Karpas-422 (cell line): ENCODE data around the gene TRIP6. TPM values are rescaled to one million over a fixed set of nuclear protein-coding genes. Genes with fewer than 3 reads are reported as not detected.

Experiments used
- DNase-seq: peaks from one replicate; pipeline ENCODE4 v3.0.0-alpha.2; 2015
- H2AFZ ChIP-seq: fragments of 200-600 bp; sonication (generic); 2 replicates; pipeline ENCODE4 v1.6.1; 2014; ENCODE audit warnings: antibody characterized with exemption, low read length, mixed read lengths
- H3K27ac ChIP-seq: fragments of 200-600 bp; sonication (generic); 2 replicates; pipeline ENCODE4 v1.5.1; 2014; ENCODE audit warnings: mild to moderate bottlenecking, low read length, moderate library complexity
- H3K27me3 ChIP-seq: fragments of 200-600 bp; sonication (generic); 2 replicates; pipeline ENCODE4 v1.6.1; 2014; ENCODE audit warnings: low read length, mixed read lengths
- H3K36me3 ChIP-seq: fragments of 200-600 bp; sonication (generic); 2 replicates; pipeline ENCODE4 v1.6.1; 2014; ENCODE audit warnings: low read length, mixed read lengths; ENCODE audit not compliant: insufficient read depth
- H3K4me1 ChIP-seq: fragments of 200-600 bp; sonication (generic); 2 replicates; pipeline ENCODE4 v1.6.1; 2014; ENCODE audit warnings: mild to moderate bottlenecking, low read length, mixed read lengths
- H3K4me2 ChIP-seq: fragments of 200-600 bp; sonication (generic); 2 replicates; pipeline ENCODE4 v1.6.1; 2014; ENCODE audit warnings: low read length, low read depth, mild to moderate bottlenecking; ENCODE audit not compliant: poor library complexity, severe bottlenecking
- H3K4me3 ChIP-seq: fragments of 200-600 bp; sonication (generic); 2 replicates; pipeline ENCODE4 v1.5.1; 2014; ENCODE audit warnings: mild to moderate bottlenecking, antibody characterized with exemption, low read length, mixed read lengths
- H3K79me2 ChIP-seq: fragments of 200-600 bp; sonication (generic); 2 replicates; pipeline ENCODE4 v1.6.1; 2014; ENCODE audit warnings: mild to moderate bottlenecking, low read length, mixed read lengths
- H3K9ac ChIP-seq: fragments of 200-600 bp; sonication (generic); 2 replicates; pipeline ENCODE4 v1.6.0; 2014; ENCODE audit warnings: low read length
- H3K9me2 ChIP-seq: fragments of 200-600 bp; sonication (generic), shearing (Covaris generic); replicated peaks from 2 replicates; pipeline ENCODE4 v1.6.0; 2014; ENCODE audit warnings: mild to moderate bottlenecking, low read length, moderate library complexity; ENCODE audit not compliant: insufficient read depth
- H3K9me3 ChIP-seq: fragments of 300-700, 200-600 bp; sonication (generic); 2 replicates; pipeline ENCODE4 v1.6.1; 2014; ENCODE audit warnings: low read length, mixed read lengths
- H4K20me1 ChIP-seq: fragments of 200-600 bp; sonication (generic); 2 replicates; pipeline ENCODE4 v1.6.1; 2014; ENCODE audit warnings: mild to moderate bottlenecking, antibody characterized with exemption, low read length, low read depth; ENCODE audit not compliant: insufficient read depth
- total RNA-seq: library from RNA; depleted of rRNA; stranded (reverse); fragments of >200 nt; shearing (Covaris generic); gene quantifications from 2 replicates; pipeline ENCODE4 v1.2.3, GENCODE V29; 2014; ENCODE audit warnings: low replicate concordance

The TRIP6 gene
- total RNA-seq, 1 experiment from 2014 or later, result 19.5 TPM

- no peak overlapping the region for H3K9ac ChIP-seq
- H4K20me1 ChIP-seq, result peaks cover 55% of the 10 kb centered on the region
- peaks cover 53% of the 10 kb centered on the region for H3K79me2 ChIP-seq
Observed at GRCh38 chr7:100881136-100881535, 13.9 kb downstream of the TRIP6 start.

DNA sequence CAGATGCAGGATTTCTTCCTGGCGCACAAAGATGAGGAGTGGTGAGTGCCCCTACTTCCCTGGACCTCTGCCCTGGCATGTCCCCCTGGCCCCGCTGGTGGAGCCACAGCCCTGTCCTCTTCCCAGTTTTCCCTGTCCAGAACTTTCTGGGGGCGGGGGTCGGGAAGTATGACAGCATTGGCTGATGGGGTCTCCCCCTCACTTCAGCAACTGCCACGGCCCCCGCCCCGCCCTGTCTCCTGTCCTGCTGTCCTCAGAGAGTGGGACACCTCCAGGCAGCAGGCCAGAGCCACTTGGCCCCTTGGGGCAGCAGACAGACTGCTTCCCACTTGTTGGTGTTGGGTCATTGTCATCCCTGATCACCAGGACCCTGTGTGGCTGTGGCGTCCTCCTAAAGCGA, 15.0 kb downstream of the TRIP6 start:
- DNase-seq, result no peak
- Histone ChIP-seq H3K4me3 (no peak overlapping the region), H3K4me2 (no peak overlapping the region), H3K9me2 (no peaks in the 10 kb centered on the region), H3K9ac (no peak overlapping the region), H3K27ac (no peak overlapping the region), H4K20me1 (peaks cover 44% of the 10 kb centered on the region), H3K79me2 (peaks cover 42% of the 10 kb centered on the region), H3K36me3 (peaks cover 44% of the 10 kb centered on the region; the same call in 1 of the 2 replicates), H3K9me3 (no peaks in the 10 kb centered on the region), H3K27me3 (no peaks in the 10 kb centered on the region), H3K4me1 (peaks cover 23% of the 10 kb centered on the region), H2AFZ (no peak overlapping the region)

More at GRCh38 chr7:100881136-100881535, 13.9 kb downstream of the TRIP6 start:
- peaks cover 43% of the 10 kb centered on the region for H3K36me3 ChIP-seq
- H3K27me3 ChIP-seq, result no peaks in the 10 kb centered on the region
- no peak overlapping the region for H2AFZ ChIP-seq
- H3K4me2 ChIP-seq, result no peak overlapping the region
- H3K4me3 ChIP-seq, result no peak overlapping the region
- H3K9me2 ChIP-seq, result no peaks in the 10 kb centered on the region
- H3K9me3 ChIP-seq, result no peaks in the 10 kb centered on the region
- H3K27ac ChIP-seq, result no peak overlapping the region
- no peak for DNase-seq
- peaks cover 21% of the 10 kb centered on the region for H3K4me1 ChIP-seq

- H3K9me3 ChIP-seq, result no peaks in the 10 kb centered on the region
- no peak overlapping the region for H3K27ac ChIP-seq
- no peaks in the 10 kb centered on the region for H3K27me3 ChIP-seq
- H3K4me3 ChIP-seq, result no peak overlapping the region
- H2AFZ ChIP-seq, result no peak overlapping the region
- no peak overlapping the region for H3K9ac ChIP-seq
- H3K36me3 ChIP-seq, result peaks cover 42% of the 10 kb centered on the region
- H4K20me1 ChIP-seq, result peaks cover 39% of the 10 kb centered on the region
- H3K79me2 ChIP-seq, result peaks cover 36% of the 10 kb centered on the region
- no peak for DNase-seq
- H3K4me2 ChIP-seq, result no peak overlapping the region
- H3K9me2 ChIP-seq, result no peaks in the 10 kb centered on the region
- H3K4me1 ChIP-seq, result peaks cover 25% of the 10 kb centered on the region
Observed at GRCh38 chr7:100882785-100883526, 15.8 kb downstream of the TRIP6 start.

- no peak overlapping the region for H3K4me2 ChIP-seq
- peaks cover 33% of the 10 kb centered on the region for H3K4me1 ChIP-seq
- DNase-seq, result peak; percentile 37
- no peaks in the 10 kb centered on the region for H3K9me3 ChIP-seq
- H2AFZ ChIP-seq, result no peak overlapping the region
- H4K20me1 ChIP-seq, result peaks cover 22% of the 10 kb centered on the region
- no peak overlapping the region for H3K27ac ChIP-seq
- peaks cover 32% of the 10 kb centered on the region for H3K79me2 ChIP-seq
- no peak overlapping the region for H3K4me3 ChIP-seq
- peaks cover 32% of the 10 kb centered on the region for H3K36me3 ChIP-seq
- no peaks in the 10 kb centered on the region for H3K9me2 ChIP-seq
- H3K27me3 ChIP-seq, result no peaks in the 10 kb centered on the region
- no peak overlapping the region for H3K9ac ChIP-seq
Observed at GRCh38 chr7:100884736-100885439, 17.7 kb downstream of the TRIP6 start.

DNA sequence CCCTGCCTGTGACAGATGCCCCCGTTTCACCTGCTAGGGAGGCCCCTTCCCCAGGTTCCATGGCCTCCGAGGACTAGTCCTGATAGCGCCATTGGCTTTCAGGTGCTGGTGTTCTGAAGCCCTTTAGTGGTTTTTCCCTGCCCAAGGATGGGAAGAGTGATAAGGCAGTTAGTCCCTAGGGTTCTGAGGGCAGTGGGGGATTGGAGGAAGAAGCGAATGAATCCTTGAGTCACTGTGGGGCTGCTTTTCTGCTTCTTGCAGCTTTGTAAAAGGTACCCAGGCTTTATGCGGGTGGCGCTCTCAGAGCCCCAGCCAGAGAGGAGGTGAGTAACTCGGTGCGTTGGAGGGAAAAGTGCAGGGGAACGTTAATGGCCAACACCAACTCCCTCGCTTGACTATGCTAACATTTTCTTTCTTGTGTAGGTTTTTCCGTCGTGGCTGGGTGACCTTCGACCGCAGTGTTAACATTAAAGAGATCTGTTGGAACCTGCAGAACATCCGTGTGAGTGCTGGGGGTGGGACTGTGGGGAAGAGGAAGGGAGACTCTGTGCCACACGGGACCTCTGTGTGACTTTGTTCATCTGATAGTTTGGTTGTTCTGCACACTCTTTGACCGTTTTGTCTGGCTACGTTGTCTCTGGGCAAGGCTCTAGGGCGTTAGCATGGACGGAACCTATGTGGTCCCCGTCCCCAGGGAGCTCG, 18.4 kb downstream of the TRIP6 start:
- no peak overlapping the region for H3K27ac ChIP-seq
- DNase-seq, result peak; percentile 41
- H3K36me3 ChIP-seq, result peaks cover 30% of the 10 kb centered on the region

DNA sequence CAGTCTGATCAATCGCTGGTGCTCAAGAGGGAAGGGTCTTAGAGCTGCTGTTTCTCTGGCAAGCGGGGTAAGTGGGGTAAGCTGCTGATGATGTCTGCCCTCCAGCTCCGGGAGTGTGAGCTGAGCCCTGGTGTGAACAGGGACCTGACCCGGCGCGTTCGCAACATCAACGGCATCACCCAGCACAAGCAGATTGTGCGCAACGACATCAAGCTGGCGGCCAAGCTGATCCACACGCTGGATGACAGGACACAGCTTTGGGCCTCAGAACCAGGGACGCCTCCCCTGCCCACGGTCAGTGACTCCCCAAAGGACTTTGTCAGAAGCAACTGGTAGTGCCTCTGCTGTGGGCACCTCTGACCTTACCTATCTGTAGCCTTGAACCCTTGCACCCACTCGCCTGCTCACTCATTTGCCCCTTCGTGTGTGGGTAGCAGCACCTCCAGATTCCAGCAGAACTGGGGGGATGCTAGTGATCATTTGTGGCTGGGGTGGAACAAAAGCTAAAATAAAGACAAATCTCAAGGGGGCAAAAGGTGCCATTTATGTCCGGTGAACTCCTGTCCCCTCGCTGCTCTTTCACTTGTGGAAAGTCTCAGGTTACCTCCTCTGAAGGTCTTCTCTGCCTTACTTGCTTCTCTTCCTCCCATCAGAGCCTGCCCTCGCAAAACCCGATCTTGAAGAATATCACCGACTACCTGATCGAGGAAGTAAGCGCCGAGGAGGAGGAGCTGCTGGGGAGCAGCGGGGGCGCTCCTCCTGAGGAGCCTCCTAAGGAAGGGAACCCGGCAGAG, 19.2 kb downstream of the TRIP6 start:
- H3K9ac ChIP-seq, result no peak overlapping the region
- H3K4me3 ChIP-seq, result no peak overlapping the region
- peaks cover 13% of the 10 kb centered on the region; the same call in 1 of the 2 replicates for H4K20me1 ChIP-seq
- H3K9me3 ChIP-seq, result no peaks in the 10 kb centered on the region
- peak overlapping the region; percentile 72 for H3K4me2 ChIP-seq
- H3K27me3 ChIP-seq, result no peaks in the 10 kb centered on the region
- peaks cover 20% of the 10 kb centered on the region for H3K79me2 ChIP-seq
- no peak overlapping the region for H3K27ac ChIP-seq
- peaks cover 44% of the 10 kb centered on the region for H3K4me1 ChIP-seq
- peaks cover 26% of the 10 kb centered on the region for H3K36me3 ChIP-seq
- H2AFZ ChIP-seq, result no peak overlapping the region
- peak; percentile 42 for DNase-seq
- H3K9me2 ChIP-seq, result no peaks in the 10 kb centered on the region

More for the DNA sequence above, 18.4 kb downstream of the TRIP6 start:
- Histone ChIP-seq H3K9me2 (no peaks in the 10 kb centered on the region), H3K9ac (no peak overlapping the region), H3K4me3 (no peak overlapping the region), H3K79me2 (peaks cover 27% of the 10 kb centered on the region), H3K4me1 (peaks cover 40% of the 10 kb centered on the region), H4K20me1 (peaks cover 18% of the 10 kb centered on the region; the same call in 1 of the 2 replicates), H3K27me3 (no peaks in the 10 kb centered on the region), H2AFZ (no peak overlapping the region), H3K4me2 (no peak overlapping the region), H3K9me3 (no peaks in the 10 kb centered on the region)

DNA sequence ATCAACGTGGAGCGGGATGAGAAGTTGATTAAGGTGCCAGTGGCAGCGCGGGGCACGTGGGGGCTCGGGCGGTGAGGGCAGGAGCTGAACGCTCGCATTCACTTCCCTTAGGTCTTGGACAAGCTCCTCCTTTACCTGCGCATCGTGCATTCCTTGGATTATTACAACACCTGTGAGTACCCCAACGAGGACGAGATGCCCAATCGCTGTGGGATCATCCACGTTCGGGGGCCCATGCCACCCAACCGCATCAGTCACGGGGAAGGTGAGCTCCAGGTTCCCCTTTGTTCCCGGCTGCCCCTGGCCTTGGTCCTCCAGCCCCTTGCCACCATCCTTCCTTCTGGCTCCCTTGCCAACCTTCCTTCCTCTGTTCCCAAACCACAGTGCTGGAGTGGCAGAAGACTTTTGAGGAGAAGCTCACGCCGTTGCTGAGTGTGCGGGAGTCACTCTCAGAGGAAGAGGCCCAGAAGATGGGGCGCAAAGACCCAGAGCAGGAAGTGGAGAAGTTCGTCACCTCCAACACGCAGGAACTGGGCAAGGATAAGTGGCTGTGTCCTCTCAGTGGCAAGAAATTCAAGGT, 19.8 kb downstream of the TRIP6 start:
- Histone ChIP-seq H3K27me3 (no peaks in the 10 kb centered on the region), H3K4me1 (peaks cover 44% of the 10 kb centered on the region), H3K27ac (peak overlapping the region; percentile 78), H3K79me2 (peaks cover 16% of the 10 kb centered on the region), H4K20me1 (0 out of 2 replicates have a peak, but pooled peaks cover 6% of the 10 kb centered on the region), H2AFZ (no peak overlapping the region), H3K4me2 (peak overlapping the region; percentile 72), H3K9ac (peak overlapping the region; percentile 63), H3K9me3 (no peaks in the 10 kb centered on the region), H3K9me2 (no peaks in the 10 kb centered on the region), H3K36me3 (peaks cover 23% of the 10 kb centered on the region), H3K4me3 (peak overlapping the region; percentile 47; the same call in 1 of the 2 replicates)
- DNase-seq, result no peak
